Activated naive CD4-positive, alpha-beta T cell treated with Interleukin-2 at 50 U/mL for 16 hours (primary cell): Measurements from ENCODE around the gene RGL1.

Source experiments
- DNase-seq: peaks from one replicate; pipeline ENCODE4 v3.0.0-alpha.2; 2020

The RGL1 gene

DNA sequence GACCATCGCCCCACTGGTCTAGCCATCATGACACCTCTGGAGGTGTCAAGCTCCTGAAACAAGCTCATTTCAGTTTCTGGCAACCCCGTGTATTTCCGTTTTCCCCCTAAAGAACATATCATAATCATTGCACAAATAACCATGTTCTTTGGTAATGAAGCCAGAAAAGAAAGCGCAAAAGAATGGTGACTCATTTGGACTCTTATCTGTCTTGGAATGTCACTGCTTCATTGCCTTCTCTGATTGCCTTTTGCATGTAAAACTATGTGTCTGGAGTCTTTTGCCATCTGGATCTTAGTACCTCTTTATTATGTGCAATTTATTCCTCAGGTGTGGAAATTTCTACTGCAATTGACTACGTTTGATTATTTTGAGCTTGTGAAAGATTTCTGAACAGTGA, 122.1 kb downstream of the RGL1 start:
- DNase-seq, result no peak

DNA sequence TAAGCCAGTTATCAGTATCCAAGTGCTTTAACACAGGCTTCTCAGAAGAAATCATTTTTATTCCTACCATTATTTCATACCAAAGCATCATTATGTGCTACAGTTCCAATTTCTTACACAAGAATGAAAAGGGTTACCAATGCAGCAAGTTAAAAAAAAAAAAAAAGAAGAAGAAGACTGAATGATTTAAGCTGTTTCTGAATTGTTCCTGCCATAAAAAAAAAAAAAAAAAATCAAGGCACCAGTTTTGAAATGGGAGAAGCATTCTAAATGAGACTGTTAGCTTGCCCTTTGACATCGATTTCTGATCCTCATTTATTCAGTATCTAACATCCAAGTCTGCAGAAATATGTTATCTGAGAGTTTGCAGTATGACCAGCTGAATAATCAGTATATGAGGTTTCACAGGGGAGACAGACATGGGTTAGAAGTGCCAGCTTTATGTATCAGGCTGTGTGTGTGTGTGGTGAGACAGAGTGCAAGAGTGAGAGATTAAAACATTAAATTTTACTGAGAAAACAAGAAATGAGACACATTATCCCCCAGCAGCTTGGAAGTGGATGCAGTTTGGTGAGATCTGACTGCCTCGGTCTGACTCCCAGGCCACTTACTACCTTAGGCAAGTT, 126.8 kb downstream of the RGL1 start:
- DNase-seq, result no peak

DNA sequence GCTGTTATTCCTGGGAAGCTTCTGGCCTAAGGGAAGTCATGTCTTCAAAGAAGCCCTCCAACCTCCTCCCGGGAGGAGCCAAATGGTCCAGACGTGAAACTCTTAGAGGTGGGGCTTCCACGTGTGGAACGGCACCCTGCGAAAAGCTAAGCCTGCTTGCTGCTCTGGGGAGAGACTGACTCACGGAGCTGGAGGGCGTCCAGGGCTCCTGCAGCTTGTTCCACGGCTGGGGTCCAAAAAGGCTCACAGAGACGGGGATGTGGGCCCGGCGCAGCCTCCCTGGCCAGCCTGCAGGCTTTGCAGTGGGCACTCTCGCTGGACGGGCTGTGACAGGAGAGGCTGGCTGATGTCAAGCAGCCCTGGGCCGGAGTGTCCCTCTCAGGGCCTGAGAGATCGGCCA, 127.5 kb downstream of the RGL1 start:
- no peak for DNase-seq

DNA sequence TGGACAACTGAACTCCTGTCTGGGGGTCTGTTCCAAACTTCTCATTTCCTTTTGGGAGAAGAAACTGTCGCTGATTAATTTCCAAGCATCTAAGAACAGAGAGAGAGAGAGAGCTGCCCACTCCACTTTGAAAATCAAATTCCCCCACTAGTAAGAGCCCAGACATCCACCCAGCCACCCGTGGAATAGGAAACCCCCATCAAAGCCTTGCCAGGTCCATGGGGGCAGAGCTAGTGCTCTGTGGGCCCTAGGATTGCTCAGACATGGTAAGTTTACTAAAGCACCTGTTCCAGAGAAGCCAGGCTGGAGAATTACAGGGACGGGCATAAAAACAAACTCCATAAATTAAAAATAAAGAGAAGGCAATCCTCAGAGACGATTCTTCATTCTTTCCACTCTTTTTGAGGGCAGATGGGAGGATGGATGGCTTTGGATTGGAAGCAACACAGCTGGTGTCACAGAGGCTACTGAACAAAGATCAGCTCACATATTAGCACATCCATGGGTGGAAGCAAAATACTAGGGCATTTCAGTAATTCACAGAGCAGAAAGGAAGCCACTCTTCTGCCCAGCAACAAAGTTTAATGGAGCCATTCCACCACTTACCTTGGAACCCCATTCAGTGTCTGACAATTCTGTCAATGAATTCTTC, 128.7 kb downstream of the RGL1 start:
- DNase-seq, result no peak

DNA sequence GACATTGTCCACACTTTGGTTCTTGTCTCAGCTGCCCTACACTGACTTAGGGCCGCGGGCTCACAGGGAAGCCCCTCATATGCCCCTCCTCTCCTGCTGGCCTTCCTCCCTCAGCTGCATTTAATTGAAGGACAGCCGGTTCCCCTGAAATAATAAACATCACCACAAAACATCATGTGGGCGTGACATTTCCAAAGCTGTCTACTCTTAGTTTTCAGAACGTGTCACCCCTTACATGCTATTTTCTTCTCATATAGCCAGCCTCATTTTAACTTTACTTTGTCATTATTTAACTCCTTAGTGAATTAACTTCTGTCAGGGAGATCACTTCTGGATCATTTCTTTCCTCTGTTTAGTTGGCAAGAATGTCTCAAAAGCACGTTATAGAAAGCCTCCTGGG, 129.4 kb downstream of the RGL1 start:
- no peak for DNase-seq

DNA sequence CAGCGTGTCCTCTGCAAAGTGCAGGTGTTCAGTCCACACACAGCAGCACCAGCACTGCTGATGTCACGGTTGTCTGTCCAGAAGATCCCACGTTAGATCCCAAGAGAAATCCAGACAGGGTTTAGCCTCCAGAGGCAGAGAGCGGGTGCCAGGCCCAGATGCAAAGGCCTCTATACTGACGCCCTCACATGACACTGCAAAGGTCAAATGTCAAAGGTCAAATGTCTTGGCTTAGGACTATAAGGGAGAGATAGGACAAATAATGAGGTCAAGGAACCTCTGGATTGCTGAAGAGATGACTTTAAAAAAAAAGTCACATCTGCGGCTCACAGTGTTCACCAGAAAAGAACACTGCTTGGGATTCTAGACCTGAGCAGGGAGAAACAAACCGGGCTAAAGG, 131.1 kb downstream of the RGL1 start:
- no peak for DNase-seq

DNA sequence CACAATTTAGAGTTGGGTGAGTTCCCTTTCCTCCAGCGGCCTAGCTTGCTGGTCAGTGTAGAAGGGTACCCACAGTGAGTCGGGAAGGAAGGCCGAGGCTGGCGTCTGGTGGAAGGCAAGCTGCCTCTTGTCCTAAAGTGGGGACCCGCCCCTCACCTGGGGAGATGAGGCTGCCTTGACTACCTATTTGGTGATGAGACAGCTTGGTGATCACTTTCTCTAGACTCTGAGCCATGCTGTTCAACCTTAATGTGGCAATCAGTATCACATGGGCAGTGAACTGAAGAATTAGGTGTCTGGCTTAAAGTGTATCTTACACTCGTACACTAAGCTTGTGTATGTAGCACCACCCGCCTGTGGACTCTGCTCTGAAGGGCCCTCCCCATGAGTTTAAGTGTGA, 131.9 kb downstream of the RGL1 start:
- no peak for DNase-seq

DNA sequence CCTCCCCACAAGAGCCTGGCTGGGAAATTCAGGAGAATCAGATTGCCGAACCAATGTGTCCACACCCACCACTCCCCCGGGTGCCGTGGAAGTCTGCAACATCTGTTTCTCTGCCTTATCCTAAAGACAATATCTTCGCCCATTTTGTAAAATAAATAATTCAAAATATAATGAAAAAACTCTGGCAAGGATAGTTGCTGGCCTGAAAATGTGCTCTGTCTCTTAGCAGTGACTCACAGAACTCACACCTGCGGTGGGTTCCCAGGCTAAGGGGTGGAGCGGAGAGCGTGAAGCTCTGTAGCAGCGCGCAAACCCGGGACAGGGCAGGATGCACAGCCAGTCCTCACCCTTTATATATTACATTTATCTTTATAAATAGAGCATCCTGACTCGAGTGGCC, 132.7 kb downstream of the RGL1 start:
- no peak for DNase-seq

DNA sequence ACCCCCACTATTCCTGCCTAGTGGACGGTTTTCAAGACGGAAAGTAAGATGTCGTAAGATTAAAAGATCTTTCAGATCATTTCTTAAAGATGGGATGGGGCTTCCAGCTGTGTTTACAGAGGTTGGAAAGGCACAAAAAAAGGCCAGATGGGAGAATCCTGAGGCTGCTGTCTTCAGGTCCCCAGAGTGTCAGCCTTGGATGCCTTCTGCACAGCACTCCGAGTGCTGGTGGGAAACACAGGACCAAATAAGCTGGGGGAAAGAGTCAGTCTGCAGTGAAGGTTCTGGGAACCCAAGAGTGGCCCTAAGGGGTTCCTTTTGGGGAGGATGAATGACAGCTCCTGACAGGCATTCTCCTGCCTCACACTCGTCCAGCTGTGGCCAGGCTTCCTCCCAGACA, 136.1 kb downstream of the RGL1 start:
- no peak for DNase-seq

DNA sequence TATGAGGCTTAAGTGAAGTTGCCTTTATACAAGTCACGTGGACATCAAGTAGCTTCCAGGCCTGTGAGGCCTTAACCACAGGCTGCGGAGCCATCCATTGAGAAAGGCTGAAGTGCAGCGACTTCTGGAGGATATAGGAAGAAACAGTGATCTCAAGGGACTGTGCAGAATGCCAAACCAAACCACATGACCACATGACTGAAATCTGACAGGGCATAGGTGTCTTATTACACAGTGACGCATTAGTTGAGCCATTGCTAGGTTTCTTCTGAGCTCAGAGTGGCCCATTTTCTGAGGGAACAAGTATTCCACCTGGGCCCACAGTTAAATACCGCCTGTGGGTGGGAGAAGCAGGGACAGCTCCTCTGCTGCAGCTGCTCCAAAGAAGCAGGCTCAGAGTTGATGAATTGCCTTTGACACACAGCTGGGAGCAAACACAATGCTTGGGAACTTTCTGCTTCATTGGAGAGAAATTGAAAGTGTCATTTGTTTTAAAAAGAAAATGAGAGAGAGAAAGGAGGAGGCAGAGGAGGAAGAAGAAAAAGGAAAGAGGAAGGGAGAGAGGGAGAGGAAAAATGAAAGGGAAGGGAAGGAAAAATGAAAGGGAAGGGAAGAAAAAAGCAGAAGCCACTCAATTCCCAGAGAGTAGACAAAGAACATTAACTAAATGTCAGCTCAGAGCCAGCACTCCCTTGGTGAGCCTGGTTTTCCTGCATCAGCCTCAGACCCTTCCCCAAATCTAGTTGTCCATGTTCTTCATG, 138.2 kb downstream of the RGL1 start:
- no peak for DNase-seq

DNA sequence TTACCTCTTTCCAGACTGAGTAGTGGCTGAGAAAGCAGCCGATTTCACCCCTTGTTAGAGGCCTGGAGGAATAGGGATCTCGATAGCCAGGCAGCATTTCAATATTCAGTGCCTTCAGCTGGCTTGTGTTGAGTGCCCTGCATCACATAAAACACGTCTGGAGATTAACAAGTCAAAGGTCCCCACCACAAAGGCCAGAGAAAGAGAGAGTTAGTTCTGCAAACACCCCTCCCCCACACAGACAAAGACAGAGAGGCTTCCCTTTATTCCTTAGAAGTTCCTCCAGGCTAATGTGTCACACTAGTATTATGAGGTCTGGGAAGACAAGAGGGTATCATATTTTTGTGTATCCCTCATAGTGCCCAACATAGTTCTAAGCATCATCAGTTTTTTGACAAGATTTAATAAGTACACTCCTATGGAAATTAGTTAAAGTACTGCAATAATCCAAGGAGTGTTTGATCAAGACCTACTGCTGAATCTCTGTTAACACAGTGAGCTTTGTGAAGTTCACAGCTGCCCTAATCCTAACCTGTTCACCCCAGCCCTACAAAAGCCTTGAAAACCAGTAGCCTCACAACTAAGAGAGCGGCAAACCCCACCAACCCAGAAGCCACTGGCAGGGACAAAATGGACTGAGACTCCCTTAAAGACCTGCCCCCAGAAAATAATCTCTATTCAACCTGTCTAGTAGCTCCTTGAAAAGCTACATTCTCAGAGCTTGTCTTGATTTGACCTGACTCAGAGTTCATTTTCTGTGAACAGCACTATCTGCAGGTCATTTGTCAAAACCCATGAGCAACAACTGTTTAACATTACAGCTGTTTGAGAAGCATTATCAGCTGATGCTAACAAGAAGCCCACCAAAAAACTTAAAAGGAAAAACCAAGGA, 140.8 kb downstream of the RGL1 start:
- DNase-seq, result no peak

DNA sequence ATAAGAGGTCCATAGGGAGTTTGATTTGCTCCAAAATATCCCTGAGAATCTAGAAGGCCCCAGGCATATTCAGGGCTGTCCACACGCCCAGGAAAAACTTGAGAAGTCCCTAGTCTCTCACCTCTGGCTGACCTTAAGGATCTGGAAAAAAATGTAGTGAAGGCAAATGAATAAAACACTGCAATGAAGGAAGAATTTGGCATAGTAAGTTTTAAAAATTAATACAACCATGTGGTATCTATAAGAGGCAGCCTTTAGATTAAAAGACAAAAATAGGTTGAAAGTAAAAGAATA, 141.3 kb downstream of the RGL1 start:
- DNase-seq, result no peak

DNA sequence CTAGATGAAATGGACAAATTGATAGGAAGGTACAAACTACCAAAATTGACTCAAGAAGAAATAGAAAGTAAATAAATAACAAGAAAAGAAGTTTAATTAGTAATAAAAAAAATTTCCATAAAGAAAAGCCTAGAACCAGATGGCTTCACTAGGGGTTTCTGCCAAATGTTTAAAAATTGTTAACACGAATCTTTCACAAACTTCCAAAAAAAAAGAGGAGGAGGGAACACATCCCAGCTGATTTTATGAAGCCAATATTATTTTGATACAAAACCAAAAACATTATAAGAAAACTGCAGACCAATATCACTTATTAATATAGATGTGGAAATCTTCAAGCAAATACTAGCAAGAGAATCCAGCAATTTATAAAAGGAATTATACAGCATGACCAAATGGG, 143.1 kb downstream of the RGL1 start:
- no peak for DNase-seq

DNA sequence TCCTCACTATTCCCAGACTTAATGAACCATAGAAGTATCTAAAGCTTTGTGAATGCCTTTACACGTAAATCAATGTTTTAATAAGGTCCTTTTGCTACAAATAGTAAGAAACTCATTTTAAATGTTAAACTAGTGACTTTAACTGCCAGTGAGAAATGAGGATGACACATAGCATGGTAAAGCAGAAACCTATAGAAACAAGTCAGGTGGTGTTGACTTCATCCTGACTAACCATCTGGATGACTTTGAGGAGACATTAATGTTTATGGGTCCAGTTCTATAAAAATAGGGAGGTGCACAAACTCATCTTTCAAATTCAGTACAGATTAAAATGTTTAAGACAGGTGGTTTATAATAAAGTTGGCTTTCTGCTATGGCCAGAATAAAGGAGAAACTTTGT, 147.2 kb downstream of the RGL1 start:
- DNase-seq, result no peak

DNA sequence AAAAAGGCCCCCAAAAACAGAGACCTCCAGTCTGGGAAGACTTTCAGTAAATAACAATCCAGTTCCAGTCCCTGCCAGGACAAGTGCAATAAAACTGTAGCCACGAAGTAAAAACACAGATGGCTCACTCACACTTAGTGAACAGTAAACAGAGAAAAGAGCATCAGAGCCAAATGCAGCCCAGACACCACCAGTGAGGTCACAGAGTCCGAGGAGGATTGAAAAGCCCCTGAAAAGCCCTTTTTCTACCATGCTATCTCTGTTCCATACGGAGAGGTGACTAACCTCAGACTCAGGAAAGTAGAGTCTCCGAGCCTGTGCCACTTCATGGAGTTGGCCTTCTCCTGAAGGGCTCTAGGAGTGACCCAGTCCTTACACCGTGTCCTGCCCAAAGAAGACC, 148.1 kb downstream of the RGL1 start:
- DNase-seq, result no peak

DNA sequence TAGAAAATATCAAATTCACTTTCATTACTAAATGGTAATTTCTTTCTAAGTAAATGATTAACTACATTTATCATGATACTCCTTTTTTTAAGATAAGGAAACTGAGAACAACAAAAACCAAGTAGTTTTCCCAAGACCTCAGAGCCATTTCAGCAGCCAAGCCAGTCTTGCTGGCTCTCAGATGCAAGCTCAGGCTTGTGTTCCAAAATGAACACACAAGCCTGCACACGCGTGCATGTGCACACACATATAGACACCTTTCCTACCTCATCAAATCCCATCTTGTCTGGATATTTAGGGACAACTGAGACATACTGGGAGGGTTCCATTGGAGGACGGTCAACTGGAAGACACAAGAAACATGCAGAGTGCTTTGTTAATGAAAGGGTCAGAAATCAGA, 149.6 kb downstream of the RGL1 start:
- no peak for DNase-seq

DNA sequence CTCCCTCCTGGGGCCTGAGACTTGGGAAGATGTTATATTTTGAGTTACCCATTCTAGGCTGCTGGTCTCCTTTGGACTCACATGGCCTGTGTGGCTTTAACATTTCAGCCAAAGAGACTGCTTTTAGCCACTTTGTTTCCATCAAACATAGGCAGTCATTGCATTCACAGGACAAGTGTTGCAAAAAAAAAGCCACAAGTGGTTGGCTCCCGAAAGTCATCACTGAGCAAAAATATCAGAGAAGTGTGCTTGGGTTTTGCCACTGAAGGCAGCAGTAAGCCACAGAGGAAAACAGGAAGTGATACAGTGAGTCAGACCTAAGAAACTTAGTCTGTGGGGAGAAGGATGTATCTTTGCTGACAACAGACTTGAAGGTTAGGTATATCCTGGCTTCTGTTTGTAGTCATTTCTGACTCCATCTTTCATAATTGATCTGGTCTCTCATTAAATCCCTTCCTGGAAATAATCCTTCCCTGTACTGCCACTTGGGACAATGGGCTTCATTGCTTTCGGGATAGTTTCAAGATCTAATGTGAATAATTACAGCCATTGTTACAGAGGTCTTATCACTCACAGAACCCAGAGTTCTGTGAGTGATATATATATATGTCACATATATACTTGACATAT, 151.8 kb downstream of the RGL1 start:
- peak; percentile 48 for DNase-seq

DNA sequence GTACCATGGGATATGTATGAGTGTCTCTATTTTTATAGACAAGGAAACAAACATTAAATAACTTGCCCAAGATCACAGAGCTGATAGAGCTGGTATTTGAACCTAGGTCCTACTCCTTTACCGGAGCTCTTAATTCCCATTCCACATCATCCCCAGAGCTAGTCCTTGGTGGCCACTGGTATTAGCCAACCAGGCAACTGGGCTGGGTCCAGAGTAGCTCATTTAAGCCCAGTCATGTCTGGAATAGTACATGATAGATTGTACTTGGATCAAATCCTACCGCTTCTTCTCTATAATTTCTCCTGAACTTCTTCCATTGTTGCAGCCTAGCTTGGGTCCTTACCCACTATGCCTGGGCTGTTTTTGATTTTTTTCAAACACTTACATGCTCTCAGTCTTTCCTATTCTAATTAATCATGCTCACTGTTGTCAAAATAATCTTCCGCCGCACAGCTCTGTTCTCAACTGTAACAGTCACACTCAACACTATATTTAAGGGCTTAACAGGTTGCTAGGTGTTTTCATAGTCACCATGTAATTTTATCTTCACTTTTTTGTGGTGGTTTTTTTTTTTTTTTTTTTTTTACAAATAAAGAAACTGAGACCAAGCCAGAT, 152.4 kb downstream of the RGL1 start:
- no peak for DNase-seq

DNA sequence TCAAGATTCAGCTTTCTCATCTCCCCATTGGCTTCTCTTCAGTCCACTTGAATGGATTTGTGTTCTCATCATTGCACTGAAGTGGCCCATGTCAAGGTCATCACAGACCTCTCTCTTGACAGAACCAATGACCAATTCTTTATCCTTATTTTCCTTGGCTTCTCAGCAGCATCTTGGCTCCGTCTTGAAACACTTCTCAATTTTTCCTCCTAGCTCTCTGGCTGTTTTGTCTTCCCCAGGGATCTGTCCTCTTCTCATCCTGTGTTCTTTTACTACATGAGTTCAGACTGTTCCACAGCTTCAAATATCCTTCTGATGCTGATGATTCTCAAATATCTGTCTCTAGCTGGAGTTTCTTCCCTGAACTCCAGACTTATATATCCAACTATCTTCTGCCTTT, 154.0 kb downstream of the RGL1 start:
- no peak for DNase-seq

DNA sequence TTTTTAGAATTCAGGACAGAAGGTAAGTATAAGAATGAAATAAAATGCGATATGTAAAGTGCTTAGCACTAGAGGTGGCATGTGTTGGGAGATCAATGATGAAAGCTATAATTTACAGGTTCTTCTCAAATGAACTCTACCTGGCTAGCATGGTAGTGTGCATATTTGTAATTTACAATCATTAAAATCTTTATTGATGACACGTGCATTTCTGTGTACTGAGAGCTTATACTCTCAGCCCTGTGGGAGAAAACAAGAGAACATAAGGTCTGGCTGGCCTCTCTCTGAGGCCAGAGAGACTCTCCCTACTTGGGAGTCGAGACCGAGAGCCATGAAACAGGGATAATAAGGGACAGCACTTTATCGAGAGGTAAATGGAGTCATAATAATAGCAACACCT, 156.2 kb downstream of the RGL1 start:
- no peak for DNase-seq

DNA sequence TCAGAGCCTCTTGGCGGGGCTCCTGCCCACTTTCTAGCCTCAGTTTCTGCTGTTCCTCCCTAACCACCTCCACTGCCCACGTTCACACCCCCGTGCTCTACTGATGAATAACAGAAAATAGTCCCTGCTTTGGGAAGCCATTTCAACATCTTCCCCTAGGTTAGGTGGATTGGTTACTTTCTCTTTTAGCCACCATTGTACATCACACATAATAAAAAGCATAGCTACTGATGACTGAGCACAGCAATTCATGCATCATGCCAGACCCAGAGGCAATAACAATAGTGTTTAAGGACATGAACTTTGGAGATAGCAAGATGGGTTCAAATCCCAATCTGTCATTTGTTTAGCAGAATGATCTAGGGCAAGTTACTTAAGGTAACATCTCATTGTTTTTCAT, 158.0 kb downstream of the RGL1 start:
- no peak for DNase-seq

DNA sequence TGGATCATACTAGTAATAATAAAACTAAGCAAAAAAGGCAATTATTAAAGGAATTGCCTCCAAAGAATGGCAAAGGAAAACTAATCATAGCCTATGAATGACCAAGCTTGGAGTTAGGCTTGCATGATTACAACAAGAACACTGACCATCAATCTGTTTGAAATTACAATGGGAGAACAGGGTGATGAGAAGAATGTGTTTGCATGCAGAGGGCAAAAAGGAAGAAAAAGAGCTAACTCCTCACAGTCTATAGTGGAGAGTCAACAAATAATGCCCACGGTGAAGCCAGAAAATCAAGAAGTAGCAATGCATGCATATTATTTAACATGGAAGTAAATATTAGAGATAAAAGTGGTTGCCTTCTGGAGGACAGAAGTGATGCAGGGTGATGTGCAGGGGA, 160.8 kb downstream of the RGL1 start:
- no peak for DNase-seq

DNA sequence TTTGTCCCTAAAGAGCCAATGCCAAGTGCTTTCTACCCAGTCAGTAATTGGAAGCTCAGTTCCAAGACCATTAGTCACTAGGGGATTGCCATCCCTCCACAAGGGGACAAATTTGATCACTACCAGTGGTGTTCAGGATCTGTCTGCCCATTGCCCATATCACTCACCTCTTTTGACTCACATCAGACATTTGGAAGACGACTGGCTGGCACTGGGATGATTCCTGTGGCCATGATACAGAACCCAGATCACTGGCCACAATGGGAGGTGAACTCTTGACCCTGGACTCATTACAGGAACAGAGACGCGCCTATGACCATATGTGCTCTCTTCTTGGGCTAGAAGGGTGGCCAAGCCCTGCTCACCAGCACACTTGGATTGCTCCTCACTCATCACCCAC, 161.6 kb downstream of the RGL1 start:
- DNase-seq, result no peak
